PC-3 (cell line): ENCODE data around the gene SLC4A2.

Source experiments
- CTCF ChIP-seq: fragments of 300-600 bp; sonication (generic); conservative IDR thresholded peaks from 2 replicates; pipeline ENCODE4 v1.5.1; 2017; ENCODE audit warnings: antibody characterized with exemption, low read depth, mild to moderate bottlenecking, low read length
- EZH2 ChIP-seq: fragments of 300-600 bp; sonication (generic); IDR thresholded peaks from one replicate; pipeline ENCODE4 v1.6.1; 2017; ENCODE audit warnings: antibody characterized with exemption, mild to moderate bottlenecking, low read length; ENCODE audit not compliant: unreplicated experiment

DNA sequence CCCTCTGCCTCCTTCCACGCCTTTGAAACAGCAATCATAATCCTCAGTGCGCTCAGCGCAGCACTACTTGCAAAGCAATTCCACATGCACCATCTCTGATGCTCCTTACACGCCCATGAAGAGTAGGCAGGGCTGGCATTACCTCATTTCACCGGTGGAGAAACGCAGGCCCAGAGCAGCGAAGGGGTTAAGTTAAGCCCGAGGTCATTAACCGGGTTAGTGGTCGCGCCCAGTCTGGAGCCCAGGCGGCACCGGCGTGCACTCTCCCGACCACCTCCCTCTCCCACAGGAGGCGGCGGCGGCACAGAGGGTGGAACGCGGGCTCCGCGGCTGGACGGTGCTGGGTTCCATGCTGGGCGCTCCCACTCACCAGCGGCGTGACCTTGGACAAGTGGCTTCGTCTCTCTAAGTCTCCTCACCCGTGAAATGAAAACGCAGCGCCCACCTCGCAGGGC is 20.7 kb downstream of the SLC4A2 start:
- no peak for TF ChIP-seq CTCF
- no peak for TF ChIP-seq EZH2
